Measurements from ENCODE around the gene VGF.
"Not testable (repeated sequence)": the region's sequence is repeated elsewhere in the genome, so short reads cannot be mapped to it uniquely, and the experiment has no call there.

The VGF gene

DNA sequence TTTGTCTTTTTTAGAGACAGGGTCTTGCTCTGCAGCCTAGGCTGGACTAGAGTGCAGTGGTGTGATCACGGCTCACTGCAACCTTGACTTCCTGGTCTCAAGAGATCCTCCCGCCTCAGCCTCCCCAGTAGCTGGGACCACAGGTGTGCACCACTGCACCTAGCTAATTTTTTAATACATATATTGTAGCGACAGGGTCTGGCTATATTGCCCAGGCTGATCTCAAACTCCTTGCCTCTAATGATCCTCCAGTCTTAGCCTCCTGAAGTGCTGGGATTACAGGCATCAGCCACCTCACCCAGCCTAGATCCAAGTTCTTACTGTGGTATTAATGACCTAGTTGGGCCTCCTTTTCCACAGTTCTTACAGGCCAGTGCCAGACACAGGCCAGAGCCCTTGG lies 50.2 kb downstream of the VGF start:
- H3K27ac ChIP-seq = no peak overlapping the region
- TF ChIP-seq, protein P1, sequence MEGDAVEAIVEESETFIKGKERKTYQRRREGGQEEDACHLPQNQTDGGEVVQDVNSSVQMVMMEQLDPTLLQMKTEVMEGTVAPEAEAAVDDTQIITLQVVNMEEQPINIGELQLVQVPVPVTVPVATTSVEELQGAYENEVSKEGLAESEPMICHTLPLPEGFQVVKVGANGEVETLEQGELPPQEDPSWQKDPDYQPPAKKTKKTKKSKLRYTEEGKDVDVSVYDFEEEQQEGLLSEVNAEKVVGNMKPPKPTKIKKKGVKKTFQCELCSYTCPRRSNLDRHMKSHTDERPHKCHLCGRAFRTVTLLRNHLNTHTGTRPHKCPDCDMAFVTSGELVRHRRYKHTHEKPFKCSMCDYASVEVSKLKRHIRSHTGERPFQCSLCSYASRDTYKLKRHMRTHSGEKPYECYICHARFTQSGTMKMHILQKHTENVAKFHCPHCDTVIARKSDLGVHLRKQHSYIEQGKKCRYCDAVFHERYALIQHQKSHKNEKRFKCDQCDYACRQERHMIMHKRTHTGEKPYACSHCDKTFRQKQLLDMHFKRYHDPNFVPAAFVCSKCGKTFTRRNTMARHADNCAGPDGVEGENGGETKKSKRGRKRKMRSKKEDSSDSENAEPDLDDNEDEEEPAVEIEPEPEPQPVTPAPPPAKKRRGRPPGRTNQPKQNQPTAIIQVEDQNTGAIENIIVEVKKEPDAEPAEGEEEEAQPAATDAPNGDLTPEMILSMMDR (conservative IDR thresholded peaks at IDR 0.05) = no peak
- no peak for TF ChIP-seq ZFX (IDR thresholded peaks at IDR 0.05)

DNA sequence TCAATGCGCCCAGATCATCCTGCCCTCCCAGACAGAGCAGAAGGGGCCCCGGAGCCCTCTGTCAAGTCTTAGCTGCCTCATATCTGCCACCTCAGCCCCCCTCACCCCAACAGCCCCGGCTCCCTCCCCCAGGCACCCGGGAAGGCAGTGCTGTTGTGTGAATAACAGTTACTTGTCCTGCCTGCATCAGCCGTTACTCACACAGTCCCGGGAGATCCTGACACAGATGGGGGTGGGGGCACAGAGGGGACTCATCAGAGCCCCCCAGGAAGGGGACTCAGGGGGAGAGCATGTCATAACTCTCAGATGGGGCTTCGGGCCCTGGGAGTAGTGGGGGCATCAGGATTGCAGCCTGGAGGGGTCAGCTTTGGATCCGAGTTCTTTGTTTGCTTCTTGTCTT lies 50.9 kb downstream of the VGF start:
- no peak for TF ChIP-seq ZFX (IDR thresholded peaks at IDR 0.05)
- TF ChIP-seq, protein P1 (conservative IDR thresholded peaks at IDR 0.05) = no peak
- no peak overlapping the region for H3K27ac ChIP-seq

DNA sequence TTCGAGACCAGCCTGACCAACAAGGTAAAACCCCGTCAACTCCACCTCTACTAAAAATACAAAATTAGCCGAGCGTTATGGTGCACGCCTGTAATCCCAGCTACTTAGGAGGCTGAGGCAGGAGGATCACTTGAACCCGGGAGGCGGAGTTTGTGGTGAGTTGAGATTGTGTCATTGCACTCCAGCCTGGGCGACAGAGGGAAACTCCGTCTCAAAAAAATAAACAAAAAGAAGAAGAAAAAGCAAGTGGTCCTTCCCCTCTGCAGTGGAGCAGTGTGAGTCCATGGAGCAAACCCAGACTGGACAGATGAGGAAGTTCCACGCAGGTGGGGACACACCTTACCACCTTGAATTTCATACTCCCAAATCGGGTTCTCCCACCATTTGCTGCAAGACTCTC lies 51.5 kb downstream of the VGF start:
- TF ChIP-seq, protein P1 (conservative IDR thresholded peaks at IDR 0.05) = no peak
- no peak for TF ChIP-seq ZFX (IDR thresholded peaks at IDR 0.05)
- no peak overlapping the region for H3K27ac ChIP-seq

DNA sequence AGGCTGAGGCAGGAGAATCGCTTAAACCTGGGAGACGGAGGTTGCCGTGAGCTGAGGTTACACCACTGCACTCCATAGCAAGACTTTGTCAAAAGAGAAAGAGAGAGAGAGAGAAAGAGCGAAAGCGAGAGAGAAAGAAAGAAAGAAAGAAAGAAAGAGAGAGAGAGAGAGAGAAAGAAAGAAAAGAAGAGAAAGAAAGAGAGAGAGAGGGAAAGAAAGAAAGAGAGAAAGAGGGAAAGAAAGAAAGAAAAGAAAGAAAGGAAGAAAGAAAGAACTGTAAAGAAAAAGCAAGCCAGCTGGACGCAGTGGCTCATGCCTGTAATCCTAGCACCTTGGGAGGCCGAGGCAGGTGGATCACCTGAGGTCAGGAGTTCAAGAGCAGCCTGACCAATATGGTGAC lies 52.2 kb downstream of the VGF start:
- not testable (repeated sequence) for H3K27ac ChIP-seq

Data from C4-2B (cell line).